GM21528 (cell line): ENCODE results near the gene SFRP2.

Source experiments
- ATAC-seq: cut with Tn5 transposase; IDR thresholded peaks from one replicate; pipeline ENCODE4 v1.9.1; 2021; ENCODE audit warnings: mild to moderate bottlenecking, moderate library complexity; ENCODE audit not compliant: unreplicated experiment, low FRiP score

Gene SFRP2

DNA sequence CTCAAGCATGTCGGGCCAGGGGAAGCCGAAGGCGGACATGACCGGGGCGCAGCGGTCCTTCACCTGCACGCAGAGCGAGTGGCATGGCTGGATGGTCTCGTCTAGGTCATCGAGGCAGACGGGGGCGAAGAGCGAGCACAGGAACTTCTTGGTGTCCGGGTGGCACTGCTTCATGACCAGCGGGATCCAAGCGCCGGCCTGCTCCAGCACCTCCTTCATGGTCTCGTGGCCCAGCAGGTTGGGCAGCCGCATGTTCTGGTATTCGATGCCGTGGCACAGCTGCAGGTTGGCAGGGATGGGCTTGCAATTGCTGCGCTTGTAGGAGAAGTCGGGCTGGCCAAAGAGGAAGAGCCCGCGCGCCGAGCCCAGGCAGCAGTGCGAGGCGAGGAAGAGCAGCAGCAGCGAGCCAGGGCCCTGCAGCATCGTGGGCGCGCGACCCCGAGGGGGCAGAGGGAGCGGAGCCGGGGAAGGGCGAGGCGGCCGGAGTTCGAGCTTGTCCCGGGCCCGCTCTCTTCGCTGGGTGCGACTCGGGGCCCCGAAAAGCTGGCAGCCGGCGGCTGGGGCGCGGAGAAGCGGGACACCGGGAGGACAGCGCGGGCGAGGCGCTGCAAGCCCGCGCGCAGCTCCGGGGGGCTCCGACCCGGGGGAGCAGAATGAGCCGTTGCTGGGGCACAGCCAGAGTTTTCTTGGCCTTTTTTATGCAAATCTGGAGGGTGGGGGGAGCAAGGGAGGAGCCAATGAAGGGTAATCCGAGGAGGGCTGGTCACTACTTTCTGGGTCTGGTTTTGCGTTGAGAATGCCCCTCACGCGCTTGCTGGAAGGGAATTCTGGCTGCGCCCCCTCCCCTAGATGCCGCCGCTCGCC, at the start of gene SFRP2:
Gene SFRP2, minus strand, starts transcription at position 671 of the 864 bp plus-strand sequence. Its CDS starts 248 bp downstream, at position 423.
- no peak for ATAC-seq

DNA sequence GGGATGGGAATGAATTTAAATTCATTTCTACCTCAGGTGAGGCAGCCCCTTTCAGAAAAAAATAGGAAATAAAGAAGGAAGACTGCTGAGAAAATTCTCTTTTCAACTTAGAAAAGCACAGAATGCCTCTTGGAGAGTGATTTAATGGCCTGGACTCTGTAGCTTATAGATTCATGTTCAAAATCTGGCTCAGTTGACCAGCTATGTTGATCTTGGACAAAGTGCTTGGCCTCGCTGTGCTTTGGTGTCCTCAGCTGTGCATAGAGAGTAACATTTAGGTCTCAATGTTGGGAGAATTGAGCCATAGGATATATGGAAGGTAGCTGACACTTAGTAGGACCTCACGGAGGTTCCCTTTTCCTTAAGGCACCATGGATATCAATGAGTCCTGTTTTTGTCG, 49.7 kb upstream of the SFRP2 start:
- no peak for ATAC-seq

DNA sequence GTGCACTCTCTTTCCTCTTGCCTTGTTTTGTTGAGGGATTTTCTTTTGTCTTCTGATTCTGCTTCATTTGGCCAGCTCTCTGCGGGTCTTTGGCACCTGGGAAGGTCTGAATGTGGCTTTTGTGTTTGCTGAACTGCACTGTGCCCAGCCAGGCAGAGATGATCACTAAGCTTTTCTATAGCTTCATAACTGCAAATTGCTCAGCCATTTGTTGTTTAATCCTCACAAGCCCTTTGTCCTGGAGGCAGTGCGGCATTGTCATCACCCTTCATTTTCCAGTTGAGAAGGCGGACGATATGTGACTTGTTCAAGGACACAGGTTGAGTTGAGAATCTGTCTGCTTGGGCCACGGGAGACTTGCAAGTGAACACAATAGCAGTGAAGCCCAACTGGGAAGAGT, 46.0 kb upstream of the SFRP2 start:
- ATAC-seq: no peak

DNA sequence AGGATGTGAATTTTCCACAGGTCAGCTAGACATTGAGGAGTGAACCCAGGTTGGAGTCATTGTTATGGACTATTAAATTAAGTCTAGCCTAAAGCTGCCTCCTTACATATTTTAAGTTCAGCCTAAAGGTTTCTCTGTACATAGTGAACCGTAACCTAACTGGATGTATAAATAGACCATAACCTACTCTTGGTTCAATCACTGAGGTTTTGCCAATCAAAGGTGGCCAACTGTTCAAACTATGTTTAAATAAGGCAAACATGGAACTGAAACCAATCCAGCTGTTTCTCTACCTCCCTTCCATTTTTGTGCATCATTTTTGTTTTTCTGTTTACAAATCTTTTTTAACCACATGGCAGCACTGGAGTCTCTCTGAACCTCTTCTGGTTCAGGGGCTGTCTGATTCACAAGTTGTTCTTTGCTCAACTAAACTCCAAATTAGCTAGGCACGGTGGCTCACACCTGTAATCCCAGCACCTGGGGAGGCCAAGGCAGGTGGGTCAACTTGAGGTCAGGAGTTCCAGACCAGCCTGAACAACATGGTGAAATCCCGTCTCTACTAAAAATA, 43.9 kb upstream of the SFRP2 start:
- ATAC-seq: no peak

- no peak for ATAC-seq
These were observed 43.2 kb upstream of the SFRP2 start for GRCh38 chr4:153832054-153832453.

DNA sequence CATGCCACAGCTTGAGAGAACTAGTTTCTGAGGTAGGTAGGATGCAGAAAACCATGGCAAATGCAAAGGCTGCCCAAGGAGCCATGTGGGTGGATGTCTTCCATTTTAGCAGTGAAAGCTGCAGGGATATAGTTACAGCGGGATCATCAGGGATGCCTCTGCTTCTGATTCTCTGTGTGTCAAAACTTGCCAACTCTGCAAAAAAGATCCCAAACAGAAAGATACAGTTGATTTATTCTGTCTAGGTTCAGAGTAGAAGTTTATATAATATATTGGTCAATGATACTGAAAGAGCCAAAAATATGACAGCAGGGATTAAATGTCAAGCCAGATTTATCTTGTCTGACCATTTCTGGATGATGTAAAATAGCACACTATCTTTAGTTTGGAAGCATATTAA, 42.4 kb upstream of the SFRP2 start:
- no peak for ATAC-seq

- ATAC-seq: no peak
These were observed 36.8 kb upstream of the SFRP2 start for GRCh38 chr4:153825691-153826090.

DNA sequence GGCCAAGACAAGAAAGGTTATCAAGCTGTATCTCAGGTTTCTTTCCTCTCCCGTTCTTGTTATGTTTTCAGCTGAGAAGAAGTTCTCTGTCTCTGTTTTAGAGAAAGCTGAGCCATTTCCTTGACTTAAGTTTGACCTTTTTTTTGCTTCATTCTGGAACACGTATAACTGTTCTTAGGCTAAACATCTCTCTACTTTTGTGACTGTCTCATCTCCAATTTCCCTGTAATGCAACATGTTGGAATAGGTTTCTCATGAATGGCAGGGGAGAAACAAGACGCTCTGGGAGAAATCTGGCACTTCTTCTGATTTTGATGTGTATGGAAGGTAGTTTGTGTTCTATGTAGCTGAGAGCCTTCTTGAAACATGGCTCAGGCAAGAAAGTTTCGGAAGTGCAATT, 36.2 kb upstream of the SFRP2 start:
- ATAC-seq: no peak

GRCh38 chr4:153824501-153824900, 35.6 kb upstream of the SFRP2 start:
- ATAC-seq: no peak

- ATAC-seq: no peak
These were observed 34.6 kb upstream of the SFRP2 start for GRCh38 chr4:153823483-153823882.

GRCh38 chr4:153822316-153822715, 33.4 kb upstream of the SFRP2 start:
- no peak for ATAC-seq

DNA sequence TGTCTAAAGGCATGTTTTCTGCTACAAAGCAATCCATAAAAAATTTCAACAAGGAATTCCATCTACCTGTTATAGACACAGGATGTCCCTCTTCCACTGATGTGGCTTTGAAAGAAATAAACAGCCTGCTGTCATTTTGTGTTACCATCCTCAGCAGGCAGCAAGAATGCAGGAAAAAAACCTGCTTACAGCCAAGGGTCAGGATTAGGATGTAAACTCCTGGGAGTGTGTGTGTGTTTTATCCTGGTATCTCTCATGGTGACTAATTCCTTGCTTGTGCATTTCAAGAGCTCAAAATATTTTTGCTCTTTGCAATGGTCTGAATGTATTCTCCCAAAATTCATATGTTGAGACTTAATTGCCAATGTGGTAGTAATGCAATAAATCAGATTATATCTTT, 28.6 kb upstream of the SFRP2 start:
- ATAC-seq: no peak

DNA sequence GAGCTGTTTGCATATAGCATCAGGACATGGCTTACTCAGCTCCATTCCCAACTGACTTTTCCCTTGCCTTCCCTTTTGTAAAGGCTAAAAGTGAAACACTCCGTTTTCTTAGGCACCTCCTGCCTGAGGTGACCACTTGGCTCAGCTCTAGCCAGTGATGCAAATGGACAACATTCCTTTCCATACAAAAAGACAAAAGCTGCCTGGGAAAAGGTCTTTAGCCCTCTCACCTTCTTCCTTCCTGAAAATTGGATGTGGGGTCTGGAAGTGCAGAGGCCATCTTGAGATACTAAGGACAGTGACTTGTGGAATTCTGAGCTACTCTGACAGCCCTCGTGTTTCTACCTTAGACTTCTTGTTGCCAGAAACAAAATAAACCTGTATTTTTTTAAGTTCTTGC, 27.7 kb upstream of the SFRP2 start:
- no peak for ATAC-seq

- no peak for ATAC-seq
These were observed 25.9 kb upstream of the SFRP2 start for GRCh38 chr4:153814789-153815188.

DNA sequence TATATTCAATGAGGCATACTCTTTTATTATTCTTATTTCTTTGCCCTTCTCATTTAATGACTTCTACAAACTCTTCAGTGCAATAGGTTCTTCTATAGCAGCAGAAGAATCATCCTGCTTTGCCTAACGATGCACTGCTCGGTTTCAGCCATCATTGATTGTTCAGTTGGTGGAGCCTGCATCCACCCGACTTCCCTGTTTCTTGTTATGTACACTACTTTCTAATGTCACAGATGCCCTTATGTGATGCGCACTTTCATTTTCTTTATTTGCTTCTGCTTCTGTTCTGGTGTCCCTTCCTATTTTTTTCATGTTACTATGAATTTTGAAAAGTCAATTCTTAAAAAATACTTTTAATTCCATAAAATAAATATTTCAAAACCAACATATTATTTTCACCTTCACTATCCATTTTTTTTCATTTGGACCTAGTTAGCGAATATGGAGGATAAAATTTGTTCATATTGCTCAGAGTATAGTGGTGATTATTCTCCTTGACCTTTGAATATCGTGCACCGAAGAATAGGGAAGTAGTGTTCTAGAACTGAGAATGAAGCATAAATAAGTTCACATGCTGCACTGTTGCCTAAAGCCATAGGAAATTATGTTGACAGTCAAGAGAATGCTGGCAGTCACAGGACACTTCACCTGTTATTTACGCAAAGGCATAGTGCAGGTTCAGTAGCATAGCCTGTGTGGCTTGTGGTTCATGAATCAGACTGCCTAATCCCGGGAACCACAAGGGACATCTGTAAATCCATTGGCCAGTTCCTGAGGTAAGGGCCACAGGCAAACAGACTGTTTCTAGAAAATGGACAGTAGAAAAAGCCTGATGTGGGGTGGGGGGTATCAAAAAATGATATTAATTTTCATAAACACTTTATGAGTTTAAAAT, 21.3 kb upstream of the SFRP2 start:
- ATAC-seq: no peak

DNA sequence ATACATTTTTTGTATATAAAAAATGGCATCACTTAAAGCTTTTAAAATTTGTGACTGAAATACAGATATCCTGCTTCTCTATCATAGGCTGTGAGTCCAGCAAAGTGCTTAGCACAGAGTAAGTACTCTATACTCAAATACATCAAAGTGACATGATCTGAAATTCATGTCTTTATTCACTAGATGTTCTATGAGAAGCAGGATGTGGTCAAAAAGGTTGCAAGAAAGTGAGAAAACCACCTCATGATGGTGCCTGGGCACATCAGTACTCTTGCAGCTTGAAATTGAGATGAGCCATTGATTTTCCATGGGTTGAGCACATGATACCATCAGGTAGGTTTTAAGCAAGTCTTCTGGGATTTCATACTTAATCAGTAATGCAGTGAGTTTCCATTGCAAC, 20.4 kb upstream of the SFRP2 start:
- no peak for ATAC-seq

DNA sequence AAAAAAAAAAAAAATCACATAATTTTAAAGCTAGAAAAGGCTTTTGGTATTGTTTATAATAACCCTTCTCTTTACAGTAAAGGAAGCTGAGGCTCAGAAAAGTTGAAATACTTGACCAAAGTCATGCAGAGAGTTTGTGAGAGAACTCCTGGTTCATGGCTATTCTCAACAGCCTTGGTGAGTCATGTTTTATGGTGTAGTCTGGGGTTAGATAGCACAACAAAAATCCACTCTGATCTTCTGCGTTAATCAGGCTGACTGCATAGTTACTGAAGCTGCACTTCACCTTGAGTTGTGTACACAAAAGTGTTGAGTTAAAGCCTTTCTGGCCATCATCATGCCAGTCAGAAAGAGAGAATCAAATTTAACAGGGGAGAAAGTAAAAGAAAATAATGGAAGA, 19.3 kb upstream of the SFRP2 start:
- ATAC-seq: no peak

GRCh38 chr4:153806073-153806472, 17.2 kb upstream of the SFRP2 start:
- no peak for ATAC-seq

GRCh38 chr4:153804722-153805121, 15.8 kb upstream of the SFRP2 start:
- ATAC-seq: no peak

- no peak for ATAC-seq
These were observed 10.8 kb upstream of the SFRP2 start for GRCh38 chr4:153799694-153800074.
